ENCODE data around the gene OLIG1. TPM values are rescaled to one million over a fixed set of nuclear protein-coding genes. Genes with fewer than 3 reads are reported as not detected.

OLIG1 gene
- total RNA-seq, 2 donors from 2014 or later, result 0.48 TPM; not detected in 1

GRCh38 chr21:33041981-33042380 lies 28.0 kb upstream of the OLIG1 start:
- DNase-seq, result no peak
- Mint-ChIP-seq H3K27me3 (ENCODE audit: insufficient read depth) (peaks cover 48% of the 10 kb centered on the region), H3K27ac (no peak overlapping the region), H3K4me3 (no peak overlapping the region), H3K9me3 (no peaks in the 10 kb centered on the region), H3K4me1 (peaks cover 5% of the 10 kb centered on the region), H3K36me3 (ENCODE audit: low read depth) (no peaks in the 10 kb centered on the region)
- Histone ChIP-seq H3K9ac (ENCODE audit: extremely low read depth, low read length, poor library complexity, severe bottlenecking) (no peak overlapping the region), H3K4me1 (ENCODE audit: control insufficient read depth, insufficient read depth, low read length) (no peaks in the 10 kb centered on the region), H3K27ac (ENCODE audit: low read depth, low read length) (no peak overlapping the region), H3K4me3 (ENCODE audit: low read length) (no peak overlapping the region), H3K27me3 (ENCODE audit: control insufficient read depth, insufficient read depth, low read length, poor library complexity, severe bottlenecking) (peaks cover 47% of the 10 kb centered on the region), H3K9me3 (ENCODE audit: control insufficient read depth, low read length) (no peaks in the 10 kb centered on the region), H3K36me3 (ENCODE audit: control insufficient read depth, insufficient read depth, low read length) (no peaks in the 10 kb centered on the region)
- TF ChIP-seq CTCF (conservative IDR thresholded peaks at IDR 0.05), result no peak
- 39 to 100% methylated on average over 1 to 2 of the region's 2 CpGs for WGBS, 2 experiments (ENCODE audit: insufficient coverage in 1 of 2, insufficient read length in 1 of 2)

GRCh38 chr21:33042812-33043211 lies 27.1 kb upstream of the OLIG1 start:
- TF ChIP-seq CTCF (conservative IDR thresholded peaks at IDR 0.05), result no peak
- no peak overlapping the region for H3K27ac Mint-ChIP-seq

GRCh38 chr21:33046455-33046854 lies 23.5 kb upstream of the OLIG1 start:
- no peak overlapping the region for H3K27ac ChIP-seq (ENCODE audit: low read depth, low read length)
- Mint-ChIP-seq H3K36me3 (ENCODE audit: low read depth) (no peaks in the 10 kb centered on the region), H3K27ac (no peak overlapping the region), H3K27me3 (ENCODE audit: insufficient read depth) (peaks cover 58% of the 10 kb centered on the region), H3K9me3 (no peaks in the 10 kb centered on the region), H3K4me3 (no peak overlapping the region), H3K4me1 (peaks cover 1% of the 10 kb centered on the region)
- no peaks in the 10 kb centered on the region for H3K9me3 ChIP-seq (ENCODE audit: control insufficient read depth, low read length)
- H3K9ac ChIP-seq (ENCODE audit: extremely low read depth, low read length, poor library complexity, severe bottlenecking), result no peak overlapping the region
- 58 to 74% methylated on average over 3 to 5 of the region's 8 CpGs for WGBS, 2 experiments (ENCODE audit: insufficient coverage in 1 of 2, insufficient read length in 1 of 2)
- H3K4me1 ChIP-seq (ENCODE audit: control insufficient read depth, insufficient read depth, low read length), result no peaks in the 10 kb centered on the region
- no peak for DNase-seq
- peaks cover 55% of the 10 kb centered on the region for H3K27me3 ChIP-seq (ENCODE audit: control insufficient read depth, insufficient read depth, low read length, poor library complexity, severe bottlenecking)
- H3K36me3 ChIP-seq (ENCODE audit: control insufficient read depth, insufficient read depth, low read length), result no peaks in the 10 kb centered on the region
- no peak overlapping the region for H3K4me3 ChIP-seq (ENCODE audit: low read length)
- no peak for TF ChIP-seq CTCF (conservative IDR thresholded peaks at IDR 0.05)

More at GRCh38 chr21:33042812-33043211, 27.1 kb upstream of the OLIG1 start:
- no peak overlapping the region for H3K27ac ChIP-seq (ENCODE audit: low read depth, low read length)
- no peaks in the 10 kb centered on the region for H3K9me3 Mint-ChIP-seq
- no peak overlapping the region for H3K4me3 ChIP-seq (ENCODE audit: low read length)
- H3K4me1 Mint-ChIP-seq, result peaks cover 5% of the 10 kb centered on the region
- H3K36me3 Mint-ChIP-seq (ENCODE audit: low read depth), result no peaks in the 10 kb centered on the region
- H3K36me3 ChIP-seq (ENCODE audit: control insufficient read depth, insufficient read depth, low read length), result no peaks in the 10 kb centered on the region
- DNase-seq, result no peak
- H3K9ac ChIP-seq (ENCODE audit: extremely low read depth, low read length, poor library complexity, severe bottlenecking), result no peak overlapping the region
- H3K4me3 Mint-ChIP-seq, result no peak overlapping the region
- peaks cover 45% of the 10 kb centered on the region for H3K27me3 ChIP-seq (ENCODE audit: control insufficient read depth, insufficient read depth, low read length, poor library complexity, severe bottlenecking)
- 84 to 96% methylated on average over 3 to 4 of the region's 4 CpGs for WGBS, 2 experiments (ENCODE audit: insufficient coverage in 1 of 2, insufficient read length in 1 of 2)
- H3K27me3 Mint-ChIP-seq (ENCODE audit: insufficient read depth), result peaks cover 46% of the 10 kb centered on the region
- H3K4me1 ChIP-seq (ENCODE audit: control insufficient read depth, insufficient read depth, low read length), result no peaks in the 10 kb centered on the region
- no peaks in the 10 kb centered on the region for H3K9me3 ChIP-seq (ENCODE audit: control insufficient read depth, low read length)
